ENCODE results near the gene KCP.

GRCh38 chr7:128886391-128887168 is 23.9 kb downstream of the KCP start:
- no peak for TF ChIP-seq EZH2 (IDR thresholded peaks at IDR 0.05)
- TF ChIP-seq POLR2AphosphoS5 (IDR thresholded peaks at IDR 0.05; ENCODE audit: borderline replicate concordance, low read depth, low read length): no peak
- TF ChIP-seq FOXP2 (optimal IDR thresholded peaks at IDR 0.05; ENCODE audit: control extremely low read depth, extremely low read length, insufficient read depth): no peak
